Measurements from ENCODE around the gene PMM2.

Gene PMM2

DNA sequence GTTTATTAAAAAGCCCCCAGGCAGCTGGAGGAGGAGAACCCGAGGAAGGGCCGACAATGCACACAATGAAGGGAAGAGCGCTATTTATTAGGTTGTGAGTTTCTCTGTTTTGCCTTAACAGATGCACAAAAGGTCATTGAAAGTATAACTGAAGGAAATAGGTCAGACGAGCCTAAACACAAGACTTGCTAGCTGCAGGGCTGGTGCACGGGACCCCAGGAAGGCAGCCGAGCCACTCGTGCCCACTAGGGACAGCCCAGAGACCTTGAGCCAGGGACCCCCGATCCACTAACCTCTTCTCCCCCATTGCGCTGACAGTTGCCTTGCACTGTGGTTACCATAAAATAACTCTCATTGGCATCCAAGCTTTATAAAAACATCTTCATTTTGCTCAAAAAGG lies 95.8 kb downstream of the PMM2 start:
- TF ChIP-seq, protein P1, sequence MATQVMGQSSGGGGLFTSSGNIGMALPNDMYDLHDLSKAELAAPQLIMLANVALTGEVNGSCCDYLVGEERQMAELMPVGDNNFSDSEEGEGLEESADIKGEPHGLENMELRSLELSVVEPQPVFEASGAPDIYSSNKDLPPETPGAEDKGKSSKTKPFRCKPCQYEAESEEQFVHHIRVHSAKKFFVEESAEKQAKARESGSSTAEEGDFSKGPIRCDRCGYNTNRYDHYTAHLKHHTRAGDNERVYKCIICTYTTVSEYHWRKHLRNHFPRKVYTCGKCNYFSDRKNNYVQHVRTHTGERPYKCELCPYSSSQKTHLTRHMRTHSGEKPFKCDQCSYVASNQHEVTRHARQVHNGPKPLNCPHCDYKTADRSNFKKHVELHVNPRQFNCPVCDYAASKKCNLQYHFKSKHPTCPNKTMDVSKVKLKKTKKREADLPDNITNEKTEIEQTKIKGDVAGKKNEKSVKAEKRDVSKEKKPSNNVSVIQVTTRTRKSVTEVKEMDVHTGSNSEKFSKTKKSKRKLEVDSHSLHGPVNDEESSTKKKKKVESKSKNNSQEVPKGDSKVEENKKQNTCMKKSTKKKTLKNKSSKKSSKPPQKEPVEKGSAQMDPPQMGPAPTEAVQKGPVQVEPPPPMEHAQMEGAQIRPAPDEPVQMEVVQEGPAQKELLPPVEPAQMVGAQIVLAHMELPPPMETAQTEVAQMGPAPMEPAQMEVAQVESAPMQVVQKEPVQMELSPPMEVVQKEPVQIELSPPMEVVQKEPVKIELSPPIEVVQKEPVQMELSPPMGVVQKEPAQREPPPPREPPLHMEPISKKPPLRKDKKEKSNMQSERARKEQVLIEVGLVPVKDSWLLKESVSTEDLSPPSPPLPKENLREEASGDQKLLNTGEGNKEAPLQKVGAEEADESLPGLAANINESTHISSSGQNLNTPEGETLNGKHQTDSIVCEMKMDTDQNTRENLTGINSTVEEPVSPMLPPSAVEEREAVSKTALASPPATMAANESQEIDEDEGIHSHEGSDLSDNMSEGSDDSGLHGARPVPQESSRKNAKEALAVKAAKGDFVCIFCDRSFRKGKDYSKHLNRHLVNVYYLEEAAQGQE (IDR thresholded peaks at IDR 0.05; ENCODE audit: insufficient read depth in 1 of 2, low read depth in 2 of 2, low read length in 2 of 2), result no peak
- no peak for TF ChIP-seq TAF1 (IDR thresholded peaks at IDR 0.05; ENCODE audit: borderline replicate concordance, insufficient read depth, low read length)

- TF ChIP-seq POLR2AphosphoS5 (IDR thresholded peaks at IDR 0.05; ENCODE audit: low read depth, low read length), result no peak
- TF ChIP-seq SIN3A (IDR thresholded peaks at IDR 0.05; ENCODE audit: borderline replicate concordance, insufficient read depth, low read length), result no peak
- TF ChIP-seq TAF1 (IDR thresholded peaks at IDR 0.05; ENCODE audit: borderline replicate concordance, insufficient read depth, low read length), result no peak
- TF ChIP-seq, protein P1 (IDR thresholded peaks at IDR 0.05; ENCODE audit: insufficient read depth in 1 of 2, low read depth in 2 of 2, low read length in 2 of 2), result no peak
- TF ChIP-seq FOXP2 (optimal IDR thresholded peaks at IDR 0.05; ENCODE audit: borderline replicate concordance, extremely low read depth, extremely low read length, insufficient read depth), result no peak
Measured at GRCh38 chr16:8893976-8894690, 96.5 kb downstream of the PMM2 start.

GRCh38 chr16:8894736-8895334 lies 97.2 kb downstream of the PMM2 start:
- TF ChIP-seq SIN3A (IDR thresholded peaks at IDR 0.05; ENCODE audit: borderline replicate concordance, insufficient read depth, low read length) (no peak), TAF1 (IDR thresholded peaks at IDR 0.05; ENCODE audit: borderline replicate concordance, insufficient read depth, low read length) (no peak)
- TF ChIP-seq, protein P1 (IDR thresholded peaks at IDR 0.05; ENCODE audit: insufficient read depth in 1 of 2, low read depth in 2 of 2, low read length in 2 of 2), result no peak

- TF ChIP-seq FOXP2 (optimal IDR thresholded peaks at IDR 0.05; ENCODE audit: borderline replicate concordance, extremely low read depth, extremely low read length, insufficient read depth), result no peak
- no peak for TF ChIP-seq SIN3A (IDR thresholded peaks at IDR 0.05; ENCODE audit: borderline replicate concordance, insufficient read depth, low read length)
Measured at GRCh38 chr16:8898660-8899318, 101.2 kb downstream of the PMM2 start.

Data from PFSK-1 (cell line).